HG03280 (cell line): ENCODE measurements around the gene CLEC3B.

Experiments
- ATAC-seq: cut with Tn5 transposase; IDR thresholded peaks from one replicate; pipeline ENCODE4 v1.9.1; 2021; ENCODE audit warnings: mild to moderate bottlenecking, moderate library complexity; ENCODE audit not compliant: unreplicated experiment

CLEC3B gene

GRCh38 chr3:45002720-45003119, 23.4 kb upstream of the CLEC3B start:
- ATAC-seq, result no peak

DNA sequence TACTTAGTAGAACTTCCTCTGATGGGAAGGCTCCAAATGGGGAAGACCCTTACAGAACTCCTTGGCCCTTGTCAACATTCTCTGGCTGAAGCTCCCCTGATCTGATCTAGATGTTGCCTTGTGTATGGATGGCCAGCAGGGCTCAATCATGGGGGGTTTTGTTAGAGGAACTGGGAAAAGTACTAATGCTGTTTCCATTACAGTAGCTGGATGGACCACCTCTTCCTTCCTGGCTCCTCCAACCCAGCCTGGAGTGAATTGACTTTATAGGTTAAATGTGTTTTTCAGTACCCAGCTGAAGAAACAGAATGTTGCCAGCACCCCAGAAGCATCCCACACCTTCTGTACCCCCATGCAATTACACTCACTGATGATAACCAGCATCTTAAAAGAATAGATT, 22.7 kb upstream of the CLEC3B start:
- ATAC-seq, result no peak

- ATAC-seq, result no peak
These were observed 22.2 kb upstream of the CLEC3B start for GRCh38 chr3:45003859-45004258.

GRCh38 chr3:45007091-45007490, 19.0 kb upstream of the CLEC3B start:
- no peak for ATAC-seq

GRCh38 chr3:45008117-45008516, 18.0 kb upstream of the CLEC3B start:
- no peak for ATAC-seq

GRCh38 chr3:45009868-45010267, 16.2 kb upstream of the CLEC3B start:
- no peak for ATAC-seq

GRCh38 chr3:45010811-45011333, 15.2 kb upstream of the CLEC3B start:
- ATAC-seq, result no peak

DNA sequence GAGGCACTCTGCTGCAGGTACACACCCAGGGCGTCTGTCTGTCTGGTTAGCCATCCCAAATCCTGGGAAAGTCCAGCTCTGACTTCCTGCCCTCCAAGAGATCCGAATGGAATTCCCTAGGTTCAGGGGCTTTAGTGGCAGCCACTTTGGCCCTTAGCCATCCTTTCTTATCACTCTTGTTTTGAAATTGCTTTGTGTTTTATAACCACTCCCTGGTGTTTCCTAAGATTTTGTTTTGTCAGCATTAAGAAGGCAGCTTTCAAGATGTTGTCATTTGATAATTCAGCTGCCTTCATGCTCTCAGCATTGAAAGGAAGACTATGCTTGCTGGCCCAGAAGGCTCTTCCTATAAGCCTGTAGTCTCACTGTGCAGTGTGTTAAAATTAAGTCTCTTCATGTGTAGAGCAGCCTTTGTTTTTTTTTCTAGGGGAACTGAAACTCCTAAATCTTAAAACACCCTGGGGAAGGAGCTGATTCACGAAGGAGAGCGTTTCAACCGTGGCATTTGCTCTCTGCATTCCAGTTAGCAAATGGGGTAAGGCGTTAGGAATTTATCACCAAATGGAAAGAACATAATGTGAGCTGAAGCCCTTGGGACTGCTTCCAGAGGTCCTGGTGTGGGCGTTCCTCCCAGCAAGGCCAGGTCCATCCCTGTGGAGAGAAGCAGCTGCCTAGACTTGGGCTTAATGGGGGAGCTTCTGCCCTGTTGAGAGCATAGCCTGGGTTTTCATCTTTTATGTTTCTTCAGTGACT, 14.2 kb upstream of the CLEC3B start:
- ATAC-seq, result no peak

DNA sequence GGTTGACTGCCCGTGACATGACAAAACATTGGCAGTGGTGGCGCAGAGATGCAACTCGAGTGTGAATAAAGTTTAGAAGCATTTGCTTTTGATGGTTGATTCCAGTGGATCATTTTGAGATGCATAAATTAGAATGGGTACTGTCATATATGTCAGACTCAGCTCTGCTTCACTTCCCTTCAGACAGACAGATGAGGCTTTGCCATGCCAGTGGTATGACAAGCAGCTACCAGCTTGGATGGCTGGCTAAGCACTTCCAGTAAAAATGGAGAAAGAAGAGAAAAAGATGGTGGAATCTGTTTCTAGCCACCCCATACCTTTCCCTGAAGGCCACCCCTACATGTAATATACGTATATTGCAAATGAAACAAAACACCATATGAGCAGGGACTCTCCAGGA, 13.5 kb upstream of the CLEC3B start:
- ATAC-seq, result no peak

GRCh38 chr3:45016916-45017315, 9.2 kb upstream of the CLEC3B start:
- no peak for ATAC-seq

GRCh38 chr3:45017821-45018220, 8.3 kb upstream of the CLEC3B start:
- ATAC-seq, result no peak

- ATAC-seq, result no peak
These were observed 5.6 kb upstream of the CLEC3B start for GRCh38 chr3:45020534-45020933.

DNA sequence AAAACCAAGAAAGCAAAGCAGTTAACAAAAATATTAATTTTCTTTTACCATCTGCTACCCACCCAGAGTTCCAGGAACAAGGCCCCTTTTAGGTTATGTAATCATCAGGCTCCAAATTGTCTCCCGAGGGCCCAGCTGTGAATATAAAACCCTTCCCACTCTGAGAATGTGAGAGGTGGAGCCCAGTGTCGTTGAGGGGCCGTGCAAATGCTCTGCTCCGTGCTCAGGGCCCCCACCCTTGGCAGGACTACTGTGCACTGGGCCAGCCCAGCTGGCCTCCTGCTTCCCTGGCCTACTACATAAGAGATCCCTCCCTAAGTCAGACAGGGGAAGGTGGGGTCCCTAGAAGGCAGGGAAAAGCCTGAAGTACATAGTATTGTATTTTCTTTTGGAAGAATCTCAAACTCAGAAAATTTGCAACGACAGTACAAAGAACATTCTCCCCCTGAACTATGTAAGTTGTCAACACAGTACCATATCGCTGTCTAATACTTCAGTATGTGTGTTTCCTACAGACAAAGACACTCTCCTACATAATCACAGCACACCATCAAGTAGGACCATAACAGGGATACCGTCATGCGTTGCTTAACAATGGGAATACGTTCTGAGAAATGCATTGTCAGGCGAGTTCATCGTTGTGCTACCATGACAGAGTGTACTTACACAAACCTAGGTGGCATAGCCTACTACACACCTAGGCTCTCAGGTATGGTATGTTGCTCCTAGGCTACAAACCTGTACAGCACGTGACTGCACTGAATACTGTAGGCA, 4.4 kb upstream of the CLEC3B start:
- no peak for ATAC-seq

GRCh38 chr3:45023675-45024074, 2.4 kb upstream of the CLEC3B start:
- no peak for ATAC-seq

- no peak for ATAC-seq
These were observed 1.4 kb upstream of the CLEC3B start for GRCh38 chr3:45024542-45025255.

GRCh38 chr3:45026957-45027356, 854 bp downstream of the CLEC3B start:
- no peak for ATAC-seq

DNA sequence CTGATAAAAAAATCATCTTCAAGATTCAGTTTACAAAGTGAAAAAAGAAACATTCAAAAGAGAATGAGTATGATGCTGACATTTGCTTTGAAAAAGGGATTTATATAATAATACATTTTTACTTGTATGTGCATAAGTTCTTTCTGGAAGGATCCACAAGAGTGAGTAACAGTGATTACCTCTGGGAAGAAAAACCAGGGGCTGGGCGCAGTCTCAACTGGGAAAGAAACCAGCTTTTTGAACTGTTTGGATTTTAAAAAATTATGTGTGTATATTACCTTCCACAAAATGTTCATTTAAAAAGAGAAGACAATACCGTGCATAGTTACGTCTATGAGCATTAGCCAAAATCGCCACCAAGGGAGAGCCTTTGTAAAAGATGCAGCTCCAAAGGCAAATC, 1.3 kb downstream of the CLEC3B start:
- no peak for ATAC-seq

DNA sequence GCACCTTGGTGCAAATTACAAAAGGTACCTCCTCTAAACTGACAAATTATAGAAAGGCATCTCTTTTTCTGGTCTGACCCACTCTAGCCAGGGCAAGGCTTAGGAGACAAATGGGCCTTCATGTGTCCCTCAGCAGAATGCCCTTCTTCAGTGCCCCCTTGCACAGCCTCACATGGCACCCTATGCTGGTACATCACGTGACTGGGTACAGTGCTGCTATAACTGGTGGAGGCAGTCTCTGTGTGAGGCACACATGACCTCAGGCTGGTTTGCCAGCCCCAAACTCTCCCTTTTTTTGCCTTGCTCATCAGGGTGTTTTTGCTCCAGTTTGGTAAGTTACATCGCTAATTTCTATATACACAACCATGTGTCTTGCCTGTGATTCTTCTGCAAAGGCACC, 3.1 kb downstream of the CLEC3B start:
- no peak for ATAC-seq

- no peak for ATAC-seq
These were observed 3.6 kb downstream of the CLEC3B start for GRCh38 chr3:45029661-45030060.

- ATAC-seq, result no peak
These were observed 5.4 kb downstream of the CLEC3B start for GRCh38 chr3:45031531-45031930.

- ATAC-seq, result no peak
These were observed 6.0 kb downstream of the CLEC3B start for GRCh38 chr3:45032113-45032512.

DNA sequence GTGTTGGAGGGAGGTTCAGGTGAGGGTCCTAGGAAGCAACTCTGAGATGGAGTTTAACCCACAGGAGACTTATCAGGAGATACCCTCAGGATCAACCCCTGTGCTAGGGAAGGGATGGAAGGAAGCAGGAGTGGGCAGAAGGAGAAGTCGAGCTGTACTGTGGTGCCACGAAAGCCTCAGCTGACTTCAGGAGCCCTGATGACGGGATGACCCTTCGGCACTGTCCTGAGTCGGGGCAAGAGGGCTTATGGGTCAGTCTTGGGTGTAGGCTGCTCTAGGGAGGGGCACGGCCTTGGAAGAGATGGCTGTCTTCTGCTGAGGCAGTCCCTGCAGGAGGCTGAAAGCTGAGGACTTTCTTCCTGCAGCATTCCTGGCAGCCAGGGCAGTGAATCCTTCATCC, 7.7 kb downstream of the CLEC3B start:
- no peak for ATAC-seq
